ENCODE measurements around the gene ABLIM3.

DNA sequence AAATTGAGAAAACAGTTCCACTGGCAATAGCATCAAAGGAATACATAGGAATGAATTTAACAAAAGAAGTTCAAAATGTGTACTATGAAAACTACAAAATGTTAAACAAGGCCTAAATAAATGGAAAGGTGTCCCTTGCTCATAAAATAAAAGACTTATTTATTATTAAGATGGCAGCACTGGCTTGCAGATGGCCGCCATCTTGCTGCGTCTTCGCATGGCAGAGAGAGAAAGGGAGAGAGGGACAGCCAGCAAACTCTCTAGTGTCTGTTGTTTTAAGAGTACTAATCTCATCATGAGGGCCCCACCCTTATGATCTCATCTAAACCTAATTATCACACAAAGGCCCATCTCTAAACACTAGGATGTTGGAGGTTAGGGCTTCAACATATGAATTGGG, 47.1 kb downstream of the ABLIM3 start:
- TF ChIP-seq, protein P1, sequence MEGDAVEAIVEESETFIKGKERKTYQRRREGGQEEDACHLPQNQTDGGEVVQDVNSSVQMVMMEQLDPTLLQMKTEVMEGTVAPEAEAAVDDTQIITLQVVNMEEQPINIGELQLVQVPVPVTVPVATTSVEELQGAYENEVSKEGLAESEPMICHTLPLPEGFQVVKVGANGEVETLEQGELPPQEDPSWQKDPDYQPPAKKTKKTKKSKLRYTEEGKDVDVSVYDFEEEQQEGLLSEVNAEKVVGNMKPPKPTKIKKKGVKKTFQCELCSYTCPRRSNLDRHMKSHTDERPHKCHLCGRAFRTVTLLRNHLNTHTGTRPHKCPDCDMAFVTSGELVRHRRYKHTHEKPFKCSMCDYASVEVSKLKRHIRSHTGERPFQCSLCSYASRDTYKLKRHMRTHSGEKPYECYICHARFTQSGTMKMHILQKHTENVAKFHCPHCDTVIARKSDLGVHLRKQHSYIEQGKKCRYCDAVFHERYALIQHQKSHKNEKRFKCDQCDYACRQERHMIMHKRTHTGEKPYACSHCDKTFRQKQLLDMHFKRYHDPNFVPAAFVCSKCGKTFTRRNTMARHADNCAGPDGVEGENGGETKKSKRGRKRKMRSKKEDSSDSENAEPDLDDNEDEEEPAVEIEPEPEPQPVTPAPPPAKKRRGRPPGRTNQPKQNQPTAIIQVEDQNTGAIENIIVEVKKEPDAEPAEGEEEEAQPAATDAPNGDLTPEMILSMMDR (IDR thresholded peaks at IDR 0.05; ENCODE audit: insufficient read depth, low read length, poor library complexity, severe bottlenecking), result no peak
- TF ChIP-seq EZH2phosphoT487 (conservative IDR thresholded peaks at IDR 0.05; ENCODE audit: low read length), result no peak

Data from SU-DHL-6 (cell line).